OCI-LY3 (cell line): Measurements from ENCODE around the gene C9orf153.

ENCODE experiments used
- H2AFZ ChIP-seq: fragments of 200-600, 300-600 bp; shearing (Covaris generic); 2 replicates; pipeline ENCODE4 v1.6.0; 2014; ENCODE audit warnings: antibody characterized with exemption, low read depth, low read length
- H3K27ac ChIP-seq: fragments of 200-600, 300-600 bp; sonication (generic); 2 replicates; pipeline ENCODE4 v1.5.1; 2014; ENCODE audit warnings: mild to moderate bottlenecking, low read length, moderate library complexity, mixed read lengths
- H3K27me3 ChIP-seq: fragments of 200-600, 300-600 bp; sonication (generic); 2 replicates; pipeline ENCODE4 v1.6.1; 2014; ENCODE audit warnings: low read depth, low read length, mixed read lengths
- H3K36me3 ChIP-seq: fragments of 200-600, 300-600 bp; sonication (generic); replicated peaks from 2 replicates; pipeline ENCODE3; 2014; ENCODE audit warnings: low read depth, low read length, mixed read lengths
- H3K4me1 ChIP-seq: fragments of 300-600, 200-600 bp; sonication (generic); 2 replicates; pipeline ENCODE4 v1.6.1; 2014; ENCODE audit warnings: low read length, mixed read lengths
- H3K4me2 ChIP-seq: fragments of 200-600, 300-600 bp; sonication (generic); 2 replicates; pipeline ENCODE4 v1.6.1; 2014; ENCODE audit warnings: low read length, mixed read lengths
- H3K4me3 ChIP-seq: fragments of 300-600, 200-600 bp; sonication (generic); 2 replicates; pipeline ENCODE4 v1.5.1; 2014; ENCODE audit warnings: antibody characterized with exemption, mild to moderate bottlenecking, low read length, moderate library complexity
- H3K79me2 ChIP-seq: fragments of 300-600, 200-600 bp; shearing (Covaris generic); 2 replicates; pipeline ENCODE4 v1.6.1; 2014; ENCODE audit warnings: mild to moderate bottlenecking, low read length, mixed read lengths
- H3K9ac ChIP-seq: fragments of 300-600, 200-600 bp; shearing (Covaris generic); 2 replicates; pipeline ENCODE4 v1.6.0; 2014; ENCODE audit warnings: mild to moderate bottlenecking, low read length, moderate library complexity
- H3K9me3 ChIP-seq: fragments of 200-600, 300-600 bp; shearing (Covaris generic); 2 replicates; pipeline ENCODE4 v1.6.1; 2014; ENCODE audit warnings: low read length, mixed read lengths; ENCODE audit not compliant: insufficient read depth
- H4K20me1 ChIP-seq: fragments of 200-600, 300-600 bp; sonication (generic); 2 replicates; pipeline ENCODE4 v1.6.1; 2016; ENCODE audit warnings: low read length, mixed read lengths; ENCODE audit not compliant: insufficient read depth
- CTCF ChIP-seq: fragments of 200-600, 300-600 bp; sonication (generic); IDR thresholded peaks from 2 replicates; pipeline ENCODE4 v1.5.1; 2014; ENCODE audit warnings: antibody characterized with exemption, low read length, low read depth
- EZH2phosphoT487 ChIP-seq: fragments of 200-600 bp; shearing (Covaris generic); IDR thresholded peaks from 2 replicates; pipeline ENCODE4 v1.6.1; 2018; ENCODE audit warnings: antibody characterized with exemption, mixed run types, low read depth

The C9orf153 gene

GRCh38 chr9:86272221-86272620 is 12.8 kb upstream of the C9orf153 start:
- no peaks in the 10 kb centered on the region for H3K27me3 ChIP-seq
- no peak overlapping the region for H2AFZ ChIP-seq
- no peaks in the 10 kb centered on the region for H3K4me1 ChIP-seq
- H3K4me2 ChIP-seq = no peak overlapping the region
- peaks cover 37% of the 10 kb centered on the region for H3K79me2 ChIP-seq
- no peak overlapping the region for H3K27ac ChIP-seq
- H3K9ac ChIP-seq = no peak overlapping the region
- peaks cover 13% of the 10 kb centered on the region; the same call in 1 of the 2 replicates for H4K20me1 ChIP-seq
- no peak overlapping the region for H3K4me3 ChIP-seq
- H3K9me3 ChIP-seq = no peaks in the 10 kb centered on the region
- peaks cover 30% of the 10 kb centered on the region for H3K36me3 ChIP-seq
- TF ChIP-seq EZH2phosphoT487 = no peak
- no peak for TF ChIP-seq CTCF

GRCh38 chr9:86263876-86264275 is 4.4 kb upstream of the C9orf153 start:
- H4K20me1 ChIP-seq = no peaks in the 10 kb centered on the region
- no peaks in the 10 kb centered on the region for H3K27me3 ChIP-seq
- TF ChIP-seq EZH2phosphoT487 (no peak), CTCF (no peak)
- H2AFZ ChIP-seq = no peak overlapping the region
- H3K79me2 ChIP-seq = peaks cover 8% of the 10 kb centered on the region
- H3K27ac ChIP-seq = no peak overlapping the region
- no peak overlapping the region for H3K4me3 ChIP-seq
- H3K4me1 ChIP-seq = no peaks in the 10 kb centered on the region
- H3K4me2 ChIP-seq = no peak overlapping the region
- H3K9me3 ChIP-seq = no peaks in the 10 kb centered on the region
- peaks cover 19% of the 10 kb centered on the region for H3K36me3 ChIP-seq
- H3K9ac ChIP-seq = no peak overlapping the region

GRCh38 chr9:86262492-86262891 is 3.0 kb upstream of the C9orf153 start:
- Histone ChIP-seq H2AFZ (no peak overlapping the region), H3K36me3 (peaks cover 19% of the 10 kb centered on the region), H3K4me1 (no peaks in the 10 kb centered on the region), H3K27ac (no peak overlapping the region), H3K4me2 (no peak overlapping the region), H4K20me1 (no peaks in the 10 kb centered on the region), H3K79me2 (peaks cover 4% of the 10 kb centered on the region), H3K9ac (no peak overlapping the region), H3K27me3 (no peaks in the 10 kb centered on the region), H3K9me3 (no peaks in the 10 kb centered on the region), H3K4me3 (no peak overlapping the region)
- TF ChIP-seq CTCF (no peak), EZH2phosphoT487 (no peak)

GRCh38 chr9:86257391-86257790 is 2.1 kb downstream of the C9orf153 start:
- Histone ChIP-seq H3K9me3 (0 out of 2 replicates have a peak, but pooled peaks cover 4% of the 10 kb centered on the region), H2AFZ (no peak overlapping the region)
- TF ChIP-seq CTCF (no peak), EZH2phosphoT487 (no peak)

More at GRCh38 chr9:86257391-86257790, 2.1 kb downstream of the C9orf153 start:
- Histone ChIP-seq H3K27me3 (no peaks in the 10 kb centered on the region), H4K20me1 (no peaks in the 10 kb centered on the region), H3K4me2 (no peak overlapping the region), H3K4me3 (no peak overlapping the region), H3K4me1 (no peaks in the 10 kb centered on the region), H3K27ac (no peak overlapping the region), H3K9ac (no peak overlapping the region), H3K79me2 (no peaks in the 10 kb centered on the region), H3K36me3 (peaks cover 10% of the 10 kb centered on the region)
